ENCODE data around the gene PPM1J. TPM values are rescaled to one million over a fixed set of nuclear protein-coding genes. Genes with fewer than 3 reads are reported as not detected.
A peak's percentile ranks its signal among the peaks of the same experiment; 100 is the strongest.

Gene PPM1J
- total RNA-seq, 2 experiments from 2014 or later: 0.69 to 1.2 TPM

DNA sequence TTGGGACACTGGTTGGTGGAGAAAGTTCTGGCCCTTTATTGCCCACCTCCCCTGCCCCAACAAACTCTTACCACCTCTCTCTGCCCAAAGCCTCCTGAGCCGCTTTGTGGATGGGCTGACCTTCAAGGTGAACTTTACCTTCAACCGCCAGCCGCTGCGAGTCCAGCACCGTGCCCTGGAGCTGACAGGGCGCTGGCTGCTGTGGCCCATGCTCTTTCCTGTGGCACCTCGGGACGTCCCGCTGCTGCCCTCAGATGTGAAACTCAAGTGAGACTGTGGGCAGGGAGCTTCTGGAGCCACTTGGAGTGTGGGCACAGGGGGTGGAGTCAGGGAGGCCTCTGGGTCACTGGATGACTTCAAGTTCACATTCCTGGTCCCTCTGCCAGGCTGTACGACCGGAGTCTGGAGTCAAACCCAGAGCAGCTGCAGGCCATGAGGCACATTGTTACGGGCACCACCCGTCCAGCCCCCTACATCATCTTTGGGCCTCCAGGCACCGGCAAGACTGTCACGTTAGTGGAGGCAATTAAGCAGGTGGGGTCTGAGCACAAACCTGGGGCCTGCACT lies 20.7 kb downstream of the PPM1J start:
- Mint-ChIP-seq H3K4me1 (ENCODE audit: low read depth) (no peaks in the 10 kb centered on the region), H3K4me3 (no peak overlapping the region), H3K27me3 (no peaks in the 10 kb centered on the region), H3K36me3 (peaks cover 12% of the 10 kb centered on the region), H3K9me3 (no peaks in the 10 kb centered on the region), H3K27ac (peak overlapping the region; percentile 3)
- CTCF ChIA-PET: no interaction called here
- intact Hi-C loops (cut with micrococcal nuclease): no loop called here
- POLR2A ChIA-PET: interaction anchor here (0.6 kb wide), 1 partner anchor 94 kb away, joined by 3 read pairs; no protein-coding TSS in a partner anchor
- no peak for DNase-seq

DNA sequence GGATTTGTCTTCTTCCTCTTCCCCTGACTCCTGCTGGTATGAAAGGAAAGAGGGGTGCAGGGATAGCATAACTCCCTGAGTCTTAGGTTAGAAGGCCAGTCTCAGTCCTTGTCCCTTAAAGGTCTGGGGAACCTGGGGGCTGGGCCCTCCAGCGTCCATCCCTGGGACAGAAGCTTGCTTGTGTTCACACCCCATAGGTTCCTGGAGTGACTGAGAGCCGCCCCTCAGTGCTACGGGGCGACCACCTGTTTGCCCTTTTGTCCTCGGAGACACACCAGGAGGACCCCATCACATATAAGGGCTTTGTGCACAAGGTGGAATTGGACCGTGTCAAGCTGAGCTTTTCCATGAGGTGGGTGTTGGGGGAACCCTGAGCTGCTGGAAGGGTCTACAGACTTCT lies 21.3 kb downstream of the PPM1J start:
- Mint-ChIP-seq H3K27me3 (no peaks in the 10 kb centered on the region), H3K9me3 (no peaks in the 10 kb centered on the region), H3K4me1 (ENCODE audit: low read depth) (no peaks in the 10 kb centered on the region), H3K4me3 (no peak overlapping the region), H3K27ac (no peak overlapping the region), H3K36me3 (peaks cover 12% of the 10 kb centered on the region)
- intact Hi-C loops (cut with micrococcal nuclease): no loop called here
- CTCF ChIA-PET: interaction anchor here (0.7 kb wide), 1 partner anchor 102 kb away, joined by 3 read pairs; no protein-coding TSS in a partner anchor
- POLR2A ChIA-PET: no interaction called here
- no peak for DNase-seq

GRCh38 chr1:112692681-112693080 lies 22.5 kb downstream of the PPM1J start:
- ChIA-PET CTCF (no interaction called here), POLR2A (interaction anchor here (1.2 kb wide), 1 partner anchor 18 kb away, joined by 4 read pairs; the partner anchor contains the start of gene MOV10)
- intact Hi-C loops (cut with micrococcal nuclease): no loop called here
- peaks cover 12% of the 10 kb centered on the region for H3K36me3 Mint-ChIP-seq
- H3K27ac Mint-ChIP-seq: no peak overlapping the region
- no peaks in the 10 kb centered on the region for H3K9me3 Mint-ChIP-seq
- H3K4me1 Mint-ChIP-seq (ENCODE audit: low read depth): no peaks in the 10 kb centered on the region
- H3K27me3 Mint-ChIP-seq: no peaks in the 10 kb centered on the region
- no peak for DNase-seq
- H3K4me3 Mint-ChIP-seq: no peak overlapping the region

DNA sequence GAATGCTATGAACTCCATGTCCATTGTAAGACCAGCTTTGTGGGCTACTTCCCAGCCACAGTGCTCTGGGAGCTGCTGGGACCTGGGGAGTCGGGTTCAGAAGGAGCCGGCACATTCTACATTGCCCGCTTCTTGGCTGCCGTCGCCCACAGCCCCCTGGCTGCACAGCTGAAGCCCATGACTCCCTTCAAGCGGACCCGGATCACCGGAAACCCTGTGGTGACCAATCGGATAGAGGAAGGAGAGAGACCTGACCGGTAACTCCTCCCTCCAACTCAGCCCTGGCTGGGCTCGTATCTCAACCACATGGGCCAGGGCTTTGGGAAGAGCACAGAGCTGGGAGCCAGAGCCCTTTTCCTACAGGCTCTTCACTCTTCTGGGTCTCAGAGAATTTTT lies 25.3 kb downstream of the PPM1J start:
- peaks cover 12% of the 10 kb centered on the region for H3K36me3 Mint-ChIP-seq
- no peak for DNase-seq
- ChIA-PET POLR2A (interaction anchor here (1.6 kb wide), 1 partner anchor 8 kb away, joined by 3 read pairs; no protein-coding TSS in a partner anchor), CTCF (interaction anchor here (0.7 to 1.6 kb wide), 3 partner anchors 15 to 26 kb away, joined by 3 read pairs; partner anchors contain the start of genes MOV10 and PPM1J)
- H3K9me3 Mint-ChIP-seq: no peaks in the 10 kb centered on the region
- peaks cover 3% of the 10 kb centered on the region for H3K4me1 Mint-ChIP-seq (ENCODE audit: low read depth)
- no peaks in the 10 kb centered on the region for H3K27me3 Mint-ChIP-seq
- no peak overlapping the region for H3K4me3 Mint-ChIP-seq
- H3K27ac Mint-ChIP-seq: no peak overlapping the region
- intact Hi-C loops (cut with micrococcal nuclease): no loop called here

DNA sequence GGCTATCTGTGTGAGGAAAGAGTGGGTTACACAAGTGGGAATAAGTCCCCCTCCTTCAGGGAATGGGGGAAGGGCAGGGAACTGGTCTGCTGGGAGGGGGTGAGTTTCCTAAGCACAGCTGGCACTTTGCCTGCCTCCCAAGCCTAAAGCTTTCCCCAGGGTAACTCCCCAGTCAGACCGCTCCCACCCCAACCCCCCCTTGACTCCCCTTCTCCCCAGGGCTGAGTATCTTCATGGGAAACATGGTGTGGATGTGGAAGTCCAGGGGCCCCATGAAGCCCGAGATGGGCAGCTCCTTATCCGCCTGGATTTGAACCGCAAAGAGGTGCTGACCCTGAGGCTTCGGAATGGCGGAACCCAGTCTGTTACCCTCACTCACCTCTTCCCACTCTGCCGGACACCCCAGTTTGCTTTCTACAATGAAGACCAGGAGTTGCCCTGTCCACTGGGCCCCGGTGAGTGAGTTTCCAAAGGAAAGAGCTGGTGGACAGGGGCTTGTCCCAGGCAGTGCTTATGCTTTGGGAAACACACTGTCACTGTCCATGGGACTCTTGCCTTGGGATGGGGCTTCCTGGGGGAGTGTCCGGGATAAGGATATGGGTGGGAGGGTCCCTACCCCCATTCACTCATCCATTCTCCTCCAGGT lies 25.8 kb downstream of the PPM1J start:
- ChIA-PET POLR2A (interaction anchor here (1.6 kb wide), 1 partner anchor 8 kb away, joined by 3 read pairs; no protein-coding TSS in a partner anchor), CTCF (interaction anchor here (0.7 to 1.6 kb wide), 2 partner anchors 14 to 26 kb away, joined by 3 read pairs; partner anchors contain the start of genes MOV10 and PPM1J)
- intact Hi-C loops (cut with micrococcal nuclease): no loop called here
- Mint-ChIP-seq H3K9me3 (no peaks in the 10 kb centered on the region), H3K4me1 (ENCODE audit: low read depth) (peaks cover 3% of the 10 kb centered on the region), H3K27ac (no peak overlapping the region), H3K4me3 (no peak overlapping the region), H3K36me3 (peaks cover 12% of the 10 kb centered on the region), H3K27me3 (no peaks in the 10 kb centered on the region)
- no peak for DNase-seq

DNA sequence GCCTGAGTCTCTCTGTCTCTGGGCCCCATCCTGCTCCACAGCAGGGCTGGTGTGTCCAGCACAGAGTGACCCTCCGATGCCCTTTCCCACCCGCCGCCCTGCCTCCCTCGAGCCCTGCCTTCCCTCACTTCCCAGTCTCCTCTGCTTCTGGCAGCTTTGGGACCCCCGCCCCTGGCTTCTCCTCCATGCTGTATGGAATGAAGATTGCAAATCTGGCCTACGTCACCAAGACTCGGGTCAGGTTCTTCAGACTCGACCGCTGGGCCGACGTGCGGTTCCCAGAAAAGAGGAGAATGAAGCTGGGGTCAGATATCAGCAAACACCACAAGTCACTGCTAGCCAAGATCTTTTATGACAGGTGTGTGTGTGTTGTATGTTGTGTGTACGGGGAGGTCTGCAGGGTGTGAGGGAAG lies 26.3 kb downstream of the PPM1J start:
- H3K4me1 Mint-ChIP-seq (ENCODE audit: low read depth): peaks cover 3% of the 10 kb centered on the region
- no peaks in the 10 kb centered on the region for H3K27me3 Mint-ChIP-seq
- H3K27ac Mint-ChIP-seq: no peak overlapping the region
- H3K9me3 Mint-ChIP-seq: no peaks in the 10 kb centered on the region
- intact Hi-C loops (cut with micrococcal nuclease): no loop called here
- DNase-seq: no peak
- peaks cover 12% of the 10 kb centered on the region for H3K36me3 Mint-ChIP-seq
- no peak overlapping the region for H3K4me3 Mint-ChIP-seq
- ChIA-PET CTCF (no interaction called here), POLR2A (interaction anchor here (1.6 kb wide), 1 partner anchor 9 kb away, joined by 3 read pairs; no protein-coding TSS in a partner anchor)

DNA sequence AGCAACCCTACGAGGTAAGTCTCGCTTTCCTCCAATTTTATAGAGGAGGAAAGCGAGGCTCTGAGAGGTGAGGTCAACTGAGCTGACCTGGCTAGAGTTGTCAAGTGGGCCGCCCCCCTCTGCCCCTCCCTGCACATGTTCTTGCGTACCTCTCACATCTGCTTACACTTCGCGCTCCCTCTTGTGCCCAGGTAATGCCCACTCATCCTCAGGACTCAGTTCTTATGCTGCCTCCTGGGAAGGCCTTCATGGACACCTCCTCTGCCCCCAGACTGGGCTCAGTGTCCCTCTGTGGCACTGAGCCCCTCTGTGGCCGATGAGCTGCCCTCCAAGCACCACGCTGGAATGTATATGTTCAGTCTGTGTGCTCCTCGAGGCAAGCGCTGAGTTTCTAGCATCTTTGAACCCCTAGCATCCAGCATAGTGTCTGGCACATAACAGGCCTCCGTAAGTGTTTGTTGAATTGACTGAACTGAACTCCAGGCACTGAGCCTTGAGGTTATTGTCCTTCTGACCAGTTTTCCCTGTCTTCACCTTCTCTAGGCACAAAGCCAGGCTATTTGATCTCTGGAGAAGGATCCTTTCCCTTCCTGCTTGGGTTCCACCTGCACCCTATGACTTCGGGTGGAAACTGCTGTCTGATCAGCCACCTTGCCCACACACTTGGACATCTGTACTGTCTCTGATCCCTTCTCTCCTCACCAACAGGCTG lies 27.2 kb downstream of the PPM1J start:
- H3K27ac Mint-ChIP-seq: no peak overlapping the region

DNA sequence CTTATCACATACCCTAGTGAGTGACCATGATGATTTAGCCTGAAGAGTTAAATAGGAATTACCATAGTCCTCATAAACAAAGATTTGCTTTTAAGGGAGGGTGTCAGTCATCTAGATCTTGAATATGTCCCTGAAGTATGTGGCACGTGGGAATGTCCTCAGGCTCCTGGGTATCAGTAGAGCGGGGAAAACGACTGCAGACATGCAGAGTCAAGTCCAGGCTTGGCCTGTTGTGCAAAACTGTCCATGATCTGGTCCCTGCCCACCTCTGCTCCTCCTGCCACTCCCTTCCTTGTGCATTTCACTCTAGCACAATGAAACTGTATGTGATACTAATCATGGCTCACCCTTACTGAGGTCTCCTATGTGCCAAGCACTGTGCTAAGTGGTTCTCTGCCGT lies 27.8 kb downstream of the PPM1J start:
- H3K27ac Mint-ChIP-seq: no peak overlapping the region

More for the DNA sequence above, 27.2 kb downstream of the PPM1J start:
- ChIA-PET POLR2A (interaction anchor here (1.6 kb wide), 1 partner anchor 10 kb away, joined by 3 read pairs; no protein-coding TSS in a partner anchor), CTCF (interaction anchor here (0.8 kb wide), 1 partner anchor 32 kb away, joined by 3 read pairs; no protein-coding TSS in a partner anchor)
- Mint-ChIP-seq H3K4me1 (ENCODE audit: low read depth) (peaks cover 3% of the 10 kb centered on the region), H3K4me3 (no peak overlapping the region), H3K27me3 (no peaks in the 10 kb centered on the region), H3K9me3 (no peaks in the 10 kb centered on the region), H3K36me3 (peaks cover 10% of the 10 kb centered on the region)
- intact Hi-C loops (cut with micrococcal nuclease): no loop called here
- no peak for DNase-seq

DNA sequence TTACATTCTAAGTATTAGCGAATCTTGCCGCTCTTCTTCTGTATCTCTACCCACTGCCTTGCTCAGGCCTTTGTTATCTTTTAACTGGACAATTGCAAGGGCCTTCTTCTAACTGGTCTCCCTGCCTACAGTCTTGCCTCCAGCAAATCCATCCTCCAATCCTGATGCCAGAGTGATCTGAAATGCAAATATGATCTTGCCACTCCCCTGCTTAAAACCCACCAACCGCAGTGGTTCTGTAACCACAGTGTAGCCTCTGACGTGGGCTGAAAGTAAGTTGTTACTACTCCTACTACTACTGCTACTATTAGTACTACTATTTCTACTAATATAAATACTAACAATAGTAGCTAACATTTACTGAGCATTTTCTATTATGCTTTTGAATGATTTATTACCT lies 28.3 kb downstream of the PPM1J start:
- ChIA-PET CTCF (interaction anchor here (1.7 to 1.8 kb wide), 2 partner anchors 12 to 32 kb away, joined by 4 to 6 read pairs; partner anchors contain the start of gene MOV10), POLR2A (no interaction called here)
- intact Hi-C loops (cut with micrococcal nuclease): no loop called here
- peaks cover 3% of the 10 kb centered on the region for H3K4me1 Mint-ChIP-seq (ENCODE audit: low read depth)
- no peak overlapping the region for H3K4me3 Mint-ChIP-seq
- peaks cover 8% of the 10 kb centered on the region for H3K36me3 Mint-ChIP-seq
- H3K27ac Mint-ChIP-seq: no peak overlapping the region
- DNase-seq: no peak
- H3K27me3 Mint-ChIP-seq: no peaks in the 10 kb centered on the region
- H3K9me3 Mint-ChIP-seq: no peaks in the 10 kb centered on the region

More for the DNA sequence above, 27.8 kb downstream of the PPM1J start:
- no peaks in the 10 kb centered on the region for H3K27me3 Mint-ChIP-seq
- ChIA-PET POLR2A (no interaction called here), CTCF (no interaction called here)
- no peak overlapping the region for H3K4me3 Mint-ChIP-seq
- peaks cover 3% of the 10 kb centered on the region for H3K4me1 Mint-ChIP-seq (ENCODE audit: low read depth)
- no peak for DNase-seq
- intact Hi-C loops (cut with micrococcal nuclease): no loop called here
- H3K36me3 Mint-ChIP-seq: peaks cover 10% of the 10 kb centered on the region
- H3K9me3 Mint-ChIP-seq: no peaks in the 10 kb centered on the region

DNA sequence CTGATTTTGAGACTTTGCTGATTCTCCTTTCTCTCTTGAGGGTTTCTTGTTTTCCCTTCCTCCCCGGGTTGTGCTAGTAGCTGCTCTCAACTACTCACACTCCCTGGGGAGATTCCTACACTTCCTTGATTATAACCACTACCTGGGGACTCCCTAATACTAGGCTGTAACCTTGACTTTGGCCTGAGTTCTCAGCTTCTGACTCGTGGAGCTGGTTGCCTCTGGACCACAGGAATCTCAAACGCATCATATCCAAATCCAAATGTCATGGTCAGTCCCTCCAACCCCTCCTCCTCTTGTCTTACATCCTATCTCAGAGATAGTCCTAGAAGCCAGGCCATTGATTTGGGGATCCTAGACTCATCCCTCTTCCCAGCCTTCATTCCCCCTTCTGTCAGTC lies 28.7 kb downstream of the PPM1J start:
- intact Hi-C loops (cut with micrococcal nuclease): no loop called here
- no peak overlapping the region for H3K27ac Mint-ChIP-seq
- H3K4me1 Mint-ChIP-seq (ENCODE audit: low read depth): peaks cover 3% of the 10 kb centered on the region
- DNase-seq: no peak
- no peak overlapping the region for H3K4me3 Mint-ChIP-seq
- H3K36me3 Mint-ChIP-seq: peaks cover 4% of the 10 kb centered on the region
- ChIA-PET POLR2A (no interaction called here), CTCF (interaction anchor here (1.7 to 1.8 kb wide), 2 partner anchors 12 to 33 kb away, joined by 4 to 6 read pairs; partner anchors contain the start of gene MOV10)
- no peaks in the 10 kb centered on the region for H3K27me3 Mint-ChIP-seq
- H3K9me3 Mint-ChIP-seq: no peaks in the 10 kb centered on the region

GRCh38 chr1:112685913-112686312 lies 29.2 kb downstream of the PPM1J start:
- POLR2A ChIA-PET: no interaction called here

GRCh38 chr1:112678605-112679004 lies 36.5 kb downstream of the PPM1J start:
- no peak overlapping the region for H3K4me3 Mint-ChIP-seq
- POLR2A ChIA-PET: no interaction called here
- intact Hi-C loops (cut with micrococcal nuclease): loop anchor here (10.0 kb wide), 1 partner anchor 174 kb away; the partner anchor contains the start of gene WNT2B
- no peaks in the 10 kb centered on the region for H3K27me3 Mint-ChIP-seq
- H3K27ac Mint-ChIP-seq: no peak overlapping the region
- peaks cover 40% of the 10 kb centered on the region for H3K4me1 Mint-ChIP-seq (ENCODE audit: low read depth)
- no peak for DNase-seq
- peaks cover 7% of the 10 kb centered on the region for H3K36me3 Mint-ChIP-seq
- H3K9me3 Mint-ChIP-seq: no peaks in the 10 kb centered on the region
- CTCF ChIA-PET: no interaction called here

More at GRCh38 chr1:112685913-112686312, 29.2 kb downstream of the PPM1J start:
- H3K27me3 Mint-ChIP-seq: no peaks in the 10 kb centered on the region
- no peak for DNase-seq
- no peak overlapping the region for H3K4me3 Mint-ChIP-seq
- peaks cover 3% of the 10 kb centered on the region for H3K4me1 Mint-ChIP-seq (ENCODE audit: low read depth)
- H3K27ac Mint-ChIP-seq: no peak overlapping the region
- CTCF ChIA-PET: interaction anchor here (1.7 to 1.8 kb wide), 2 partner anchors 11 to 33 kb away, joined by 4 to 6 read pairs; partner anchors contain the start of gene MOV10
- intact Hi-C loops (cut with micrococcal nuclease): no loop called here
- no peaks in the 10 kb centered on the region for H3K9me3 Mint-ChIP-seq
- peaks cover 4% of the 10 kb centered on the region for H3K36me3 Mint-ChIP-seq
